Measurements from ENCODE around the gene ECPAS.
"Not testable (repeated sequence)": the region's sequence is repeated elsewhere in the genome, so short reads cannot be mapped to it uniquely, and the experiment has no call there.

The ECPAS gene

DNA sequence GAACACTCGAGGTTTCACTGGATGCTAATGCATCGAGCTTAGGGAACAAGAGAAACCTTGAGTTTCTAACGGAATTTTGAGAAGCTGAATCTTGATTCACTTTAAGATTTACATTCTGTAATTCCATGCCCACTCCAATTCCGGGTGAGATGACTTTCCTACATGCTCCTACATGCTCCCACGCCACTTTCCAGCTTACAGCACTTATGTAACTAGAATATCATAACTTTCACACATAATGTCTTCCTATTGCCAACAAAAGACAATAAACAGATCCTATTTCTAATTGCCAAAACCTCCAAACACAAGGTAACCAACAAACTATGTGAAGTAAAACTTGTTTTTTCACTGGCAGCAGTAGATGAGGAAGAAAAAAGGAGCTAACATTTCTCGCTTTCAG lies 72.9 kb downstream of the ECPAS start:
- DNase-seq (ENCODE audit: low spot score): no peak

DNA sequence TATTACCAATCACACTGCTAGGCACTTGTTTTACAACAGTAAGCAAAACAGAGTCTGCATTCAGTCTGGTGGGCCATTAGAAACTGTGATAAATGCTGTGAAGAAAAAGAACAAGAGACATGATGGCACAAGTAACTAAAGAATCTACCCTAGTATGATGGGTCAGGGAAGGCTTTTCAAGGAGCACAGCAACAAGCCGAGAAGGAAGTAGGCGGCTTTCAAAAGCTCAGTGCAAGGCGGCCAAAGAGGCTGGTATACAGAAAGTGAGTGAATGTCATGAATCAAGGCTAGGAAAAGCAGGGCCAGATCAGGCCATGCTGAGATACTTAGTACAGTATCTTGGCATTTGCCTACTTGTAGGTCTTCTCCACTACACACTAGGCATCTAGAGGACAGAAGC lies 76.4 kb downstream of the ECPAS start:
- no peak for DNase-seq (ENCODE audit: low spot score)

DNA sequence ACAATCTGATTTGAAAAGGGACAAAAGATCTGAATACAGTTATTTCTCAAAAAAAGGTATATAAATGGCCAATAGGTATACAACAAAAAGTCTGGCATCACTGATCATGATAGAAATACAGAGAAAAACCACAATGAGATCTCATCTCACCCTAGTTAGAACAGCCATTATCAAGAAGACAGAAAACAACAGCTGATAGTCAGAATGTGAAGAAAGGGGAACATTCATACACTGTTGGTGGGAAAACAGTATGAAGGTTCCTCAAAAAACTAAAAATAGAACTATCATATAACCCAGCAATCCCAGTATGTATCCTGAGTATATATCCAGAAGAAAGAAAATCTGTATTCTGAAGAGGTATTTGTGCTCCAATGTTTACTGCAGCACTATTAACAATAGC lies 78.5 kb downstream of the ECPAS start:
- no peak for DNase-seq (ENCODE audit: low spot score)

DNA sequence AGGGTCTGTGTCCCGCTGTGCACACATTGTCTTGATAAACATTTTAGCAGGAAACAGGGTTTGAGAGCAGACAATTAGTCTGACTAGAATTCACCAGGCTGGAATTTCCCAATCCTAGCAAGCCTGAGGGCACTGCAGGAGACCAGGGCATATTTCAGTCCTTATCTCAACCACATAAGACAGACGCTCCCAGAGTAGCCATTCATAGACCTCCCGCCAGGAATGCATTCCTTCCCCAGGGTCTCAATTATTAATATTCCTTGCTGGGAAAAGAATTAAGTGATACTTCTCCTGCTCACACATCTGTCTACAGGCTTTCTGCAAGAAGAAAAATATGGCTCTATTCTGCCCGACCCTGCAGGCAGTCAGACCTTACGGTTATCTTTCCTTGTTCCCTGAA lies 82.7 kb downstream of the ECPAS start:
- not testable (repeated sequence) for DNase-seq (ENCODE audit: low spot score)

DNA sequence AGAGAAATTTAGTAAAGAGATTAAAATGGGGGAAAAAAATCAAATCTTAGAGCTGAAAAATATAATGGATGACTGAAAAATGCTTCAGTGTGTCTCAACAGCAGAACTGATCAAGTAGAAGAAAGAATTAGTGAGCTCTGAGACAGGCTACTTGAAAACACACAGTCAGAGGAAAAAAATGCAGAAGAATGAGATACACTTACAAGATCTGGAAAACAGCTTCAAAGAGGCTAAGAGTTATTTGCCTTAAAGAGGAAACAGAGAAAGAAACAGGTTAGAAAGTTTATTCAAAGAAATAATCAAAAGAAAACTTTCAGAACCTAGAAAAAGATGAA lies 83.7 kb downstream of the ECPAS start:
- DNase-seq (ENCODE audit: low spot score): no peak

DNA sequence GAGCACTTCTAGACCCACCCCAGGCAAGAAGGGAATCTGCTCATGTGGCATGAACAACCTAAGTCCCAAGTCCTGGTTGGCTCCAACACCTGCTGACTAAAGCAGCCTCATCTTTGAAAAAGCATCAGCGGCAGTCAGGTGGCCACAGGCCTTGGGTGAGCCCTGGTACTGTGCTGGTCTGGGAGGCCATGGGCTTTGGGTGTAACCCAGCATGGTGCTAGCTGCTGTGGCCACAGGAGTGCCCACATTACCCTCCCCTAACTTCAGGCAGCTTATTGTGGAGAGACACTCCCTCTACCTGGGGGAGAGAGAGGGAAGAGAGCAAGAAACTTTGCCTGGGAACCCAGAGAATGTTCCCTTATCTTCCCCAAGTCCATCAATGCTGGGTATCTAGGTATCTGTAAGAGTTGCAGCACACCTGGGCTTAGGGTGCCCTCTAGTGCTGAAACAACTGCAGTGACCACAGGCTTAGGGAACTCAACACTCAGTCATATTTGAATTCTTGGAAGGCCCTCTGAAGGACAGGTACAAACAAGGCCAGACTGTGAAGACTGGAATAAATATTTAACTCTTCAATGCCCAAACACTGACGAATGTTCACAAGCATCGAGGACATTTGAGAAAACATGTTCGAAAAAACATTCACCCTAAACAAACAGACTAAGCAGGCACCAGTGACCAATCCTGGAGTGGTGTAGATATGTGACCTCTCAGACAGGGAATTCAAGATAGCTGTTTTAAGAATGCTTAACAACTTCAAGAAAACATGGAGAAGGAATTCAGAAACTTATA lies 84.2 kb downstream of the ECPAS start:
- DNase-seq (ENCODE audit: low spot score): peak; percentile 41

DNA sequence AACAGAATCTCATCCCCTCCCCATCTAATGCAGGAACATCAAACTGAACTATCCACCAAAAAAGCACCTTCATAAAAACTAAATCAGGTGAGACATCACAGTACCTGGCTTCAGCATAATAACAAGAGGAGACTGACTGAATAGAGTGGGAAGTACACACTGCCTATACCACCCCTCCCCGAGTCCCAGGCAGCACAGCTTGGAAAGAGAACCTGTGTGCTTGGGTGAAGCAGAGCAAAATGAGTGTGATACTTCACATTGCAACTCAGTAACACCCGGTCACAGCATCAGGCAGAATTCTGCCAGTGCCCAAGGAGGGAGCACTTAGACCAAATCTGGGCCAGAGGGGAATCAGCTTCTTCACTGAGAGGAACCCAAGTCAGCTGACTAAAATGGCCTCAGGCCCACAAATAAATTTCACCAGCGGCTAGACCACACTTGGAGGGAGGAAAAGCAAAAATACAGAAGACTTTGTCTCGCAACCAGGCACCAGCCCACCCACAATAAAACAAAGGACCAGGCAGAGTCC lies 84.9 kb downstream of the ECPAS start:
- DNase-seq (ENCODE audit: low spot score): no peak

DNA sequence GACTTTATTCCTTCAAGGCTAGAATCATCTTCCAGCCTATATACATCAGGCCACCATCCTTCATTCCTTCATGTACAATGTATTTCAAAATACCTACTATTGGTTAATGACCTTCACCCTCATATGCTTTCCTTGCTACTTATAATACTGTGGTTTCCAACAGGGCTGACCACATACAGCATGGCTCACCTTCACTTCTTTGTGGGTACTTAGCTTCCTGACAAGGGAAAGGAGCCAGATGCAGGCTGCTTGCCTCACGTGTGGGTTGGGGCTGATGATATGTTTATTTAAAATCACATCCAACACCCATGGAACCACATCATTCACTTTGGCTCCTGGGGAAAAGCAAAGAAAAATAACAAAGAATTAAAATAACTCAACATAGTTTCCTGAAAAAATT lies 90.2 kb downstream of the ECPAS start:
- no peak for DNase-seq (ENCODE audit: low spot score)

DNA sequence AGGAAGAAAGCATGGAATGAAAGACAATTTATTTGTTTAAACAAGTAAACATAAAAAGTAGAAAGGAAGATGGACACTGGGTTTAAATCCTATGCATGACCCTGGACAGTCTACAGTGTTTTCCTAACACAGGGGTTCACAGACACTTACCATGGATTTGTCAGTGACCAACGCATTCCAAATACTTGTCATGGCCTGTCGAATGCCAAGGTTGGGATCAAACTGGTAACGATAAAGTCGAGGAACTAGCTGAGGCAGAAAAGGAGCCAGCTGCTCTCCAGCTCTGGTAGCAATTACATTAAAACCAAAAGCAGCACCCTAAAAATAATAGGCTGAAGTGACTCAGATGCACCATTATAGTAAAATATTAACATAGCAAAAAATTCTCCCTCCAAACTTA lies 94.8 kb downstream of the ECPAS start:
- DNase-seq (ENCODE audit: low spot score): no peak

DNA sequence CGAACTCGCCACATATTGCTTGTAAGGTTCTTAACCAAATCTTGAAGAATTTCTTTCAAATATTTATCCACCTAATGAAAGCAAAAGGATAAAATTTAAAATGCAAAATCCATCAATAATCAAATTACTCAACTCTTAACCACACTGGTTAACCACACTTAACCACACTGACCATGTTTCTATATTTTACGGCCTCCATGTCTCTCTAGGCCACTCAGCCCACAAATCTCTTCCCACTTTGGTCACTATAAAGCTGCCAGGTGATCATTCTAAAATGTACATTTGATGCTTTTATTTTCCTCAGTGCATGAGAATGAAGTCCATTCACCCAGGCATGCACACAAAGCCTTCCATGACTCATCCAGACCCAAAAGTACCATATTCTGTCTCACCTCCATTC lies 97.8 kb downstream of the ECPAS start:
- no peak for DNase-seq (ENCODE audit: low spot score)

DNA sequence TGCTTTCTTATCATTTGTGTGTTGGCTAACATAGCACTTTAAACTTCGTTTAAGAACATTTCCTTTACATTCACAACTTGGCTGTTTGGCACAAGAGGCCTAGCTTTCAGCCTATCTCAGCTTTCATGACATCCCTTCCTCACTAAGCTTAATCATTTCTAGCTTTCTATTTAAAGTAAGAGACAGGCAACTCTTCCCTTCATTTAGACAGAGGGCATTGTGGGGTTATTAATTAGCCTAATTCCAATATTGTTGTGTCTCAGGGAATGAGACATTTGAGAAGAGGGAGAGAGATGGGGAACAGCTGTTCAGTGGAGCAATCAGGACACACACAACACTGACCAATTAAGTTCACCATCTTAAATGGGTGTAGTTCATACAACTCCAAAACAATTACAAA lies 103.2 kb downstream of the ECPAS start:
- no peak for DNase-seq (ENCODE audit: low spot score)

DNA sequence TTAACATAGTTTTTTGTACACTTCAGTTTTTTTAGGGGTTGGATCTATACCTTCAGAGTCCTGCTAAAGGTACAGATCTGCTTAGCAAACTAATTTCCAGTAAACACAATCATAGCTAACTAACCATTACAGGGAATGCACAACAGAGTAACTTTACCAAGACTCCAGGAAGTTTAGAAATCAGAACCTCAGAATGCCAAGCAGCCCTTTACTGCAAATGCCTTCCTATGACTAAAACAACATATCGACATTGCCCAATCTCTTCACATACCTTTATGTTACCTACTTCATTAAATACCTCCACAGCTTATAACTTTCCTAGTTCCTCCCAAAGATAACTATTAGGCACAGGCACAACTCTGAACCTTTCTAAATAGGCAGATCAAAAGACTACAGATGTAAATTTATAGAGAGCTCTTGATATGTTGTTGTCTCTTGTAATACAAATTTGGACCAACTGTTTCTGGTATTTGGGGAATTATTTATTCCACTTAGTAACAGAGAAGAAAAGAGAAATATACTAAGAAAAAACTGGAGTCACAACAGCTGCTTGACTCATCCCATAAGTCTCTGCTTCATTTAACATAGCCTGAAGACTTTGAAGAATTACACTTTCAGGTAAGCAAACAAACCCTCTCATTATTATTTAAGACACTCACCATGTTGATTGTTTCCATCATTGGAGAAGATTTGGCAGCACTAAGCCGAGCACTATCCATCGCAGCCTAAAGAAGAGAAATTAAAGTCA lies 108.2 kb downstream of the ECPAS start:
- DNase-seq (ENCODE audit: low spot score): no peak

DNA sequence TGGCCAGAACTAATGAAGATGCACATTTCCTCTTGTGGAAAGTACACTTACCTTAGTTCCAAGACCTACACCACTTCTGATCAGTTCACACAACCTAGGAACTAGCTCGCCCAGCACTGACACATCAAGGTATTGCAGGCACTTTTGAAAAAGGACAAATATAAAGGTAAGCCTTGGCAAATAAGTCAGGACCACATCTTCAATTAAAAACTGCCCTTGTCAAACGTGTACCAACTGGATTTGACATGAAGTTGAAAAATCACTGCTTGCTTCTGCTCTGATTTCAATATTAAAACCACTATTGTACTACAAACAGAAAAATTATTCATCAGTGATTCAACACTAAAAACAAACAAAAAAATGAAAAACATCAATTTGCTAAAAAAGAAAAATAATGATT lies 109.1 kb downstream of the ECPAS start:
- no peak for DNase-seq (ENCODE audit: low spot score)

DNA sequence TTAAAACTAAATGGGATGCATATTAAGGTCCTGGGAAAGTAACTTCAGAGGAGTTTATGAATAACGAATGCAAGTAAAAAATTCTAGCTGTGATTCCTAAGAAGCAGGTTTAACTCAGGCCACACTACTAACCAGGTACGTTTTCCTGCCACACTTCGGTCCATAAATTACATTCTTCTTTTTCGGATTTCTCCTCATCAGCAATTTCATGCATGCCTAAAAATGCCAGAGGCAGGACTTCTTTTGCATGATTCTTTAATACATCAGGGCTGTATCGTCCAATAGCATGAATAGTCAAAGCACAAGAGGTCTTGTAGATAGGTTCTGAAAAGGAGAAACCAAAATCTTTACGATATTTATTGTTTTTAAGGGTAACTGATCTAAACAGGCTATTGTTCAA lies 111.9 kb downstream of the ECPAS start:
- no peak for DNase-seq (ENCODE audit: low spot score)

DNA sequence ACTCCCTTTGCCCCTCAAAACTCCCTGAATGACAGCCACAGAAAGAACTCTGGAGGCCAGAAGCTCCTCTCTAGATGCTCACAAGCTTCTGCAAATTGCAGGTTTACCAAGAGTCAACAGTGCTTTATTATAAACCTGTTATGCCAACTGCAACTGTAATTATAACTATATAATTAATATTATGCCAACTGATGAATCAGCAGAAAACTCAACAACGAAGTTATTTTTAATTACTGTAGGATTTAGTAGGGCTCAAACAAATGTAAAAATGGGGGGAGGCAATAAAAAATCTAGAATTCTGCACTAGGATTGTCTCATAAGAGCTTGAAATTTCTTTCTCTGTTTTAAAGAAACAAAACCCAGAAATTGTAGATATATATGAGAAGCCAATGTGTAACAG lies 117.2 kb downstream of the ECPAS start:
- no peak for DNase-seq (ENCODE audit: low spot score)

DNA sequence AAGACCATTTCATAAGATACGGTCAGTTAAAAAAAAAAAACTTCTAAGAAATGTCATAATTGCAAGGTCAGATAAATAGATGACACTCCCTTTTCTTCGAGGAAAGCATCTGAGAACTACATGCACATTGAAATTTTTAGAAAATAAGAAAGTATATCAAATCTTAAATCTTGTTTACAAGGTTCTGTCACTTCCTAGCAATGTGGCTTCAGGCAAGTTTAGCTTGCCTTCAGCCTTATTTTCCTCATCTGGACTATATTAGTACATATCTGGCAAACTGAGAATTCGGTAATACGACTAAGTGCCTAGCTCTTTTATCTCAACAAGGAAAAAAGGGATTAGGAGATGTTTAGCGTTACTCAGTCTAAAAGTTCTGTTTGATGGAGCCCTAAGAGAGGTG lies 121.7 kb downstream of the ECPAS start:
- no peak for DNase-seq (ENCODE audit: low spot score)

DNA sequence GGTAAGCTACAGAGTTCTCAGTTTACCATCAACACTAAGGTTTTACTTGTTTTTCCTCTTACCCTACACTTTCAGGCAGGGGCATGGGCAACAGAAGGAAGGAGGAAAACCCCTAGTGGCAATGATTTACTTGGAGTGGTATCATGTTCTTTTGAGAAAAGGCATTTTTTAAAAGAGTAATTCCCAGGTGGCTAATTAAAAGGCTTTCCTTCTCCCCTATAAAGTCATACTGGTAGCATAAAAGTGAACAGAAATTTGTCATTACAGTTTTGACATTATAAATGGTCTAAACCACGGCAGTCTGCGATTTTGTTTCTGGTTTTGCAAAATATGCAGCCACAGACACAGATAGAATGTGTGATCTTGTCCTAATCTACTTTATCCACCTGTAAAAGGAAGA lies 123.3 kb downstream of the ECPAS start:
- DNase-seq (ENCODE audit: low spot score): no peak

DNA sequence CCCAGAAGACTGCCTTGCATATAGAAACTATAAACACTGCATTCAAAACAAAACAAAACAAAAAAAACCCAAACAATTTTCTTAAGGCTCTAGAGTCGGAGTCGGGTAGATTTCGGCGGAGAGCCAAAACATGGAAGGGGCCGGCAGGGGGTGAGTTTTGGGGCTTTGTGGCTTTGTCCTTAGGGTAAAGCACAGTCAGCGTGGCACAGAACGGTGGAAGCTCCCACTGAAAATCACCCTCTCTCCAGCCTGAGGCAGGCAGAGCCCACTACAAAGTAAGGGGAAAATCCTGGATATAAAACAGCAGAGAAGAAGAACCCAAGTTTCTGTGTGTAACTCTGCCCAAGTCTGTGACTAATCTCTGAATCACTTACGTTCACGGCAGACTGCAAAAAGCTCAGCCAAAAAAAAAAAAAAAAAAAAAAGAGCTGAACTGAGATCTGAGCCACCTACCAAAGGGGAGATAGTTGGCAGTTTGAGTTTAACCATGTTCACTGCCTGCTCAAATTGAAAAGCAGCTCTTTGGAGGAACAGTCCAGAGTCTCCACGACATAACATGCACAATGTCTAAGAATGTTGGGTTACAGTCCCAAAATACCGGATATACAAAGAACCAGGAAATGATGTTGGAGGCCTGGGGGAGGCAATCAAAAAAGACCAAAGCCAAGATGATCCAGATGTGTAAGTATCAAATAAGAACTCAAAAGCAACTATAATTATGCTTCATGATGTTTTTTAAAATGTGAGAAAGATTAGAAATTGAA lies 127.5 kb downstream of the ECPAS start:
- no peak for DNase-seq (ENCODE audit: low spot score)

DNA sequence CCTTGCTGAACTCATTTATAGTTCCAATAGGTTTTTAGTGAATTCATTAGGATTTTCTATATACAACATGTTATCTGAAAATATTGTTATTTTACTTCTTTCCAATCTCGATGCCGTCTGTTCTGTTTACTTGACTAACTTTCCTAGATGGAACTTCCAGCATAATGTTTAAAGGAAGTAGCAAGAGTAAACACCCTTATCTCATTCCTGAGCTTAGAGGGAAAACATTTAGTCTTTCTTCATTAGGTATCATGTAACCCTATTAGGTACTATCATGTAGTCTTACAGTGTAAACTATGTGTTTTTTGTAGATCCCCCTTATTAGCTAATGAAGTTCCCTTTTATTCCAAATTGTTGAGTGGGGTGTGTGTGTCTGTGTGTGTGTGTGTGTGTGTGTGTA lies 131.6 kb downstream of the ECPAS start:
- DNase-seq (ENCODE audit: low spot score): no peak

DNA sequence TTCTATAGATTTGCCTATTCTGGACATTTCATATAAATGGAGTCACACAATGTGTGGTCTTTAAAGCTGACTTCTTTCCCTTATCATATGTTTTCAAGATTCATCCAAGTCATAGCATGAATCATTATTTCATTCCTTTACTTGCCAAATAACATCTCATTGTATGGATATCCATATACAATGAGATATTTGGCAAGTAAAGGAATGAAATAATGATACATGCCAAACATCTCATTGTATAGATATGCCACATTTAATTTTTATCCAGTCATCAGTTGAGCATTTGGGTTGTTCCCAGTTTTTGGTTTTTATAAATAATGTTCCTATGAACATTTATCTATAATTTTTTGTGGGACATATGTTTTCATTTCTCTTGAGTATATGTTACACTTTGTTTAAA lies 133.6 kb downstream of the ECPAS start:
- no peak for DNase-seq (ENCODE audit: low spot score)

DNA sequence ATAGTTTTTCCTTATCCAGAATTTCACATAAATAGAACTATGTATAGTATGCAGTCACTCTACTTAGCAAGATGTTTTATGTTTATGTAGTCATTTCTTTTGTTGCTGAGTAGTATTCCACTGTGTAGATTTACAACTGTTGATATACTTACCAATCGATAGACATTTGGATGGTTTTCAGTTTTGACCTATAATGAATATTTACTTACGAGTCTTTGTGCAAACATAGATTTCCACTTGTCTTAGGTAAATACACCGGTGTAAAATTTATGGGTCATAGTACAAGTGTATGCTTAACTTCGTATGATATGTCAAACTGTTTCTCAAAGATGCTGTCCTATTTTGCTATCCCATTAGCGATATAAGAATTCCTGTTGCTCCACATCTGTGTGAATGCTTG lies 134.4 kb downstream of the ECPAS start:
- no peak for DNase-seq (ENCODE audit: low spot score)

DNA sequence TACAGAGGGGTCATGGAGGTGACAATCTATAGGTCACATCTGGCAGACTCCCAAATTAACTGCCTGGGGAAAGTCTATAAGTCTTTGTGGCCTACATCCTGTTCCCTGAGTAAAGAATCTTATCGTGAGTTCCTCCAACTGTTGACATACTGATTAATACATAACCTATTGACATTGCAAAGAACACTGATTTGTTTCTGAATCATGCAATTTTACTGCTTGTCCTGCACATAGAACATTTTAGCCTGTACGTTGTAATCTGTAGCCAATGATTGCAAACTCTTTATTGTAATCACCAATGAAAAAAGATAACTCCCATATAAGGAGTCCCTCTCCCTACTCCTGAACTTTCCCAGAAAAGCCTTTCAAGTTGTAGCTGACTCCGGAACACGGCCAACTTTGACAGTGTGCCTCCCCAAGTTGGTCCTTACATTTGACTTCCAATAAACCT lies 135.3 kb downstream of the ECPAS start:
- no peak for DNase-seq (ENCODE audit: low spot score)

DNA sequence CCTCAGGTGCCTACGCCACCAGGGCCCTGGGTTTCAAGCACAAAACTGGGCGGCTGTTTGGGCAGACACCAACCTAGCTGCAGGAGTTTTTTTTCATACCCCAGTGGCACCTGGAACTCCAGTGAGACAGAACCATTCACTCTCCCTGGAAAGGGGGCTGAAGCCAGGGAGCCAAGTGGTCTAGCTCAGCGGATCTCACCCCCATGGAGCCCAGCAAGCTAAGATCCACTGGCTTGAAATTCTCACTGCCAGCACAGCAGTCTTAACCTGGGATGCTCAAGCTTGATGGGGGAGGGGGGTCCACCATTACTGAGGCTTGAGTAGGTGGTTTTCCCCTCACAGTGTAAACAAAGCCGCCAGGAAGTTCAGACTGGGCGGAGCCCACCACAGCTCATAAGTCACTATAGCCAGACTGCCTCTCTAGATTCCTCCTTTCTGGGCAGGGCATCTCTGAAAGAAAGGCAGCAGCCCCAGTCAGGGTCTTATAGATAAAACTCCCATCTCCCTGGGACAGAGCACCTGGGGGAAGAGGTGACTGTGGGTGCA lies 149.8 kb downstream of the ECPAS start:
- not testable (repeated sequence) for DNase-seq (ENCODE audit: low spot score)
